ENCODE results near the gene PID1.

- TF ChIP-seq CTCF (IDR thresholded peaks at IDR 0.05; ENCODE audit: insufficient read depth, low read length) (no peak), REST (IDR thresholded peaks at IDR 0.05; ENCODE audit: insufficient replicate concordance, low read depth) (no peak), GABPA (IDR thresholded peaks at IDR 0.05; ENCODE audit: low read depth) (no peak)
Observed at GRCh38 chr2:229033816-229034215, 237.3 kb downstream of the PID1 start.
